ENCODE measurements around the gene ATP1B2.
"Not testable (repeated sequence)": the region's sequence is repeated elsewhere in the genome, so short reads cannot be mapped to it uniquely, and the experiment has no call there.

ATP1B2 gene

GRCh38 chr17:7650509-7651096, at the start of gene ATP1B2:
TSS of gene ATP1B2 (plus strand) at chr17:7650926. CDS start at chr17:7651519, 593 bp downstream.
- DNase-seq (ENCODE audit: low read depth in 2 of 2), result peak; percentile 55 to 62

- no peak for DNase-seq (ENCODE audit: low read depth in 2 of 2)
Observed at GRCh38 chr17:7606280-7606679, 44.4 kb upstream of the ATP1B2 start.

GRCh38 chr17:7610641-7611040, 40.1 kb upstream of the ATP1B2 start:
- DNase-seq (ENCODE audit: low read depth in 2 of 2), result no peak

GRCh38 chr17:7611635-7612293, 39.0 kb upstream of the ATP1B2 start:
- no peak for DNase-seq (ENCODE audit: low read depth in 2 of 2)

GRCh38 chr17:7612294-7612640, 38.5 kb upstream of the ATP1B2 start:
- DNase-seq (ENCODE audit: low read depth in 2 of 2), result no peak

- no peak for DNase-seq (ENCODE audit: low read depth in 2 of 2)
Observed at GRCh38 chr17:7613769-7614424, 36.8 kb upstream of the ATP1B2 start.

- peak; percentile 98 to 100 for DNase-seq (ENCODE audit: low read depth in 2 of 2)
Observed at GRCh38 chr17:7614425-7615264, 36.1 kb upstream of the ATP1B2 start, which contains the start of gene FXR2. TSS of gene FXR2 (minus strand) at chr17:7614897. CDS start at chr17:7614532, 365 bp downstream.

- no peak for DNase-seq (ENCODE audit: low read depth in 2 of 2)
Observed at GRCh38 chr17:7615265-7615747, 35.4 kb upstream of the ATP1B2 start.

GRCh38 chr17:7618608-7619007, 32.1 kb upstream of the ATP1B2 start:
- DNase-seq (ENCODE audit: low read depth in 2 of 2), result no peak

GRCh38 chr17:7620835-7621234, 29.9 kb upstream of the ATP1B2 start:
- no peak for DNase-seq (ENCODE audit: low read depth in 2 of 2)

GRCh38 chr17:7623661-7624060, 27.1 kb upstream of the ATP1B2 start:
- no peak for DNase-seq (ENCODE audit: low read depth in 2 of 2)

- DNase-seq (ENCODE audit: low read depth in 2 of 2), result not testable (repeated sequence)
Observed at GRCh38 chr17:7625749-7626148, 25.0 kb upstream of the ATP1B2 start.

- DNase-seq (ENCODE audit: low read depth in 2 of 2), result no peak
Observed at GRCh38 chr17:7626307-7626706, 24.4 kb upstream of the ATP1B2 start.

- DNase-seq (ENCODE audit: low read depth in 2 of 2), result no peak
Observed at GRCh38 chr17:7626956-7627249, 23.8 kb upstream of the ATP1B2 start.

- DNase-seq (ENCODE audit: low read depth in 2 of 2), result peak; percentile 73 to 85
Observed at GRCh38 chr17:7627250-7628121, 23.2 kb upstream of the ATP1B2 start, which contains the start of gene SAT2. TSS of gene SAT2 (minus strand) at chr17:7627821. CDS start at chr17:7627635, 186 bp downstream.

GRCh38 chr17:7629939-7630571, 20.7 kb upstream of the ATP1B2 start, which contains the start of gene SHBG:
TSS of gene SHBG (plus strand) at chr17:7630135. CDS start at chr17:7630173, 38 bp downstream.
- no peak for DNase-seq (ENCODE audit: low read depth in 2 of 2)

- no peak for DNase-seq (ENCODE audit: low read depth in 2 of 2)
Observed at GRCh38 chr17:7631398-7632380, 19.0 kb upstream of the ATP1B2 start.

- no peak for DNase-seq (ENCODE audit: low read depth in 2 of 2)
Observed at GRCh38 chr17:7632492-7632894, 18.2 kb upstream of the ATP1B2 start.

- DNase-seq (ENCODE audit: low read depth in 2 of 2), result no peak
Observed at GRCh38 chr17:7633093-7633492, 17.6 kb upstream of the ATP1B2 start.
